HepG2 (cell line): Measurements from ENCODE around the gene TMEM116. TPM values are rescaled to one million over a fixed set of nuclear protein-coding genes. Genes with fewer than 3 reads are reported as not detected.
A peak's percentile ranks its signal among the peaks of the same experiment; 100 is the strongest.

ENCODE experiments used
- BORCS8-MEF2B ChIP-seq: sonication (generic); formaldehyde crosslinking; IDR thresholded peaks from 2 replicates; pipeline ENCODE4 v1.8.0; 2022; ENCODE audit warnings: mild to moderate bottlenecking, missing genetic modification reagents
- EED ChIP-seq: sonication (generic); formaldehyde crosslinking; IDR thresholded peaks from 2 replicates; pipeline ENCODE4 v1.5.0; 2020; ENCODE audit warnings: mild to moderate bottlenecking, missing genetic modification reagents
- HNRNPUL1 ChIP-seq: fragments of 200-400 bp; formaldehyde crosslinking; IDR thresholded peaks from 2 replicates; pipeline ENCODE4 v1.6.1; 2017; ENCODE audit warnings: low read depth, mild to moderate bottlenecking, low read length, moderate library complexity
- NKX3-1 ChIP-seq: sonication (generic); formaldehyde crosslinking; IDR thresholded peaks from 2 replicates; pipeline ENCODE4 v1.5.0; 2020; ENCODE audit warnings: missing genetic modification reagents
- RBAK ChIP-seq: sonication (generic); formaldehyde crosslinking; IDR thresholded peaks from 2 replicates; pipeline ENCODE4 v1.5.1; 2020; ENCODE audit warnings: mild to moderate bottlenecking, missing genetic modification reagents
- RBM22 ChIP-seq: fragments of 200-400 bp; formaldehyde crosslinking; optimal IDR thresholded peaks from 2 replicates; pipeline ENCODE3; 2017; ENCODE audit warnings: mild to moderate bottlenecking, low read length, moderate library complexity
- TP53 ChIP-seq: sonication (generic); formaldehyde crosslinking; conservative IDR thresholded peaks from 2 replicates; pipeline ENCODE4 v1.4.0; 2020; ENCODE audit warnings: missing genetic modification reagents
- ZNF530 ChIP-seq: sonication (generic); formaldehyde crosslinking; IDR thresholded peaks from 2 replicates; pipeline ENCODE4 v1.5.0; 2020; ENCODE audit warnings: low read depth, mild to moderate bottlenecking, missing genetic modification reagents
- ZNF547 ChIP-seq: sonication (generic); formaldehyde crosslinking; IDR thresholded peaks from 2 replicates; pipeline ENCODE4 v1.5.1; 2020; ENCODE audit warnings: mild to moderate bottlenecking, missing genetic modification reagents
- ZNF652 ChIP-seq: IDR thresholded peaks from 2 replicates; pipeline ENCODE4 v1.6.1; 2016; ENCODE audit warnings: low read depth, borderline replicate concordance
- ZNF7 ChIP-seq: IDR thresholded peaks from 2 replicates; pipeline ENCODE4 v1.6.1; 2016; ENCODE audit warnings: missing biosample characterization, missing genetic modification reagents
- ZNF724P ChIP-seq: sonication (generic); formaldehyde crosslinking; IDR thresholded peaks from 2 replicates; pipeline ENCODE4 v1.8.0; 2022; ENCODE audit warnings: missing genetic modification reagents, borderline replicate concordance
- ZNF775 ChIP-seq: sonication (generic); formaldehyde crosslinking; IDR thresholded peaks from 2 replicates; pipeline ENCODE4 v1.4.0; 2020; ENCODE audit warnings: missing genetic modification reagents, mild to moderate bottlenecking, moderate library complexity, borderline replicate concordance
- ZNF839 ChIP-seq: sonication (generic); formaldehyde crosslinking; IDR thresholded peaks from 2 replicates; pipeline ENCODE4 v1.4.0; 2020; ENCODE audit warnings: missing genetic modification reagents, mild to moderate bottlenecking, borderline replicate concordance
- ZNF850 ChIP-seq: sonication (generic); formaldehyde crosslinking; conservative IDR thresholded peaks from 2 replicates; pipeline ENCODE4 v1.9.0; 2021; ENCODE audit warnings: mild to moderate bottlenecking, missing genetic modification reagents
- polyA plus RNA-seq, 8 experiments: library from polyadenylated mRNA; depleted of rRNA in 3 of 8; stranded (reverse) in 7 of 8; unstranded in 1 of 8; fragments of >200 nt; fragmentation: Illumina TruSeq in 4 of 8; extraction: Trizol in 4 of 8; gene quantifications; 2 replicates each; pipeline versions ENCODE4 v1.2.1 to v1.2.3, GENCODE V29; 2011 to 2016; ENCODE audit warnings: low read depth in 4 of 8, missing spikeins in 1 of 8, mixed read lengths in 1 of 8; ENCODE audit not compliant: insufficient read depth in 1 of 8
- total RNA-seq, 5 experiments: library from RNA; depleted of rRNA; stranded (reverse); fragments of >200 nt; fragmentation: Illumina TruSeq; extraction: Trizol; gene quantifications; 2 replicates each; pipeline ENCODE4 v1.2.3, GENCODE V29; 2016; ENCODE audit warnings: low read depth in 1 of 5
- TF ChIP-seq, protein P1 (sequence below): sonication (generic); formaldehyde crosslinking; IDR thresholded peaks from 2 replicates; pipeline ENCODE4 v1.4.0; 2020; ENCODE audit warnings: mild to moderate bottlenecking, missing genetic modification reagents
- TF ChIP-seq, protein P2 (sequence below): sonication (generic); formaldehyde crosslinking; IDR thresholded peaks from 2 replicates; pipeline ENCODE4 v1.4.0; 2020; ENCODE audit warnings: low read depth, missing genetic modification reagents
- TF ChIP-seq, protein P3 (sequence below): sonication (generic); formaldehyde crosslinking; IDR thresholded peaks from 2 replicates; pipeline ENCODE4 v1.5.0; 2020; ENCODE audit warnings: missing genetic modification reagents
- TF ChIP-seq, protein P4 (sequence below): sonication (generic); formaldehyde crosslinking; IDR thresholded peaks from 2 replicates; pipeline ENCODE4 v1.4.0; 2020; ENCODE audit warnings: missing genetic modification reagents

The TMEM116 gene
- total and polyA plus RNA-seq, 2 of the 13 experiments (the other 11 are each of a cell fraction or from before 2014, with no cell fraction given), result 14.0 to 17.8 TPM

DNA sequence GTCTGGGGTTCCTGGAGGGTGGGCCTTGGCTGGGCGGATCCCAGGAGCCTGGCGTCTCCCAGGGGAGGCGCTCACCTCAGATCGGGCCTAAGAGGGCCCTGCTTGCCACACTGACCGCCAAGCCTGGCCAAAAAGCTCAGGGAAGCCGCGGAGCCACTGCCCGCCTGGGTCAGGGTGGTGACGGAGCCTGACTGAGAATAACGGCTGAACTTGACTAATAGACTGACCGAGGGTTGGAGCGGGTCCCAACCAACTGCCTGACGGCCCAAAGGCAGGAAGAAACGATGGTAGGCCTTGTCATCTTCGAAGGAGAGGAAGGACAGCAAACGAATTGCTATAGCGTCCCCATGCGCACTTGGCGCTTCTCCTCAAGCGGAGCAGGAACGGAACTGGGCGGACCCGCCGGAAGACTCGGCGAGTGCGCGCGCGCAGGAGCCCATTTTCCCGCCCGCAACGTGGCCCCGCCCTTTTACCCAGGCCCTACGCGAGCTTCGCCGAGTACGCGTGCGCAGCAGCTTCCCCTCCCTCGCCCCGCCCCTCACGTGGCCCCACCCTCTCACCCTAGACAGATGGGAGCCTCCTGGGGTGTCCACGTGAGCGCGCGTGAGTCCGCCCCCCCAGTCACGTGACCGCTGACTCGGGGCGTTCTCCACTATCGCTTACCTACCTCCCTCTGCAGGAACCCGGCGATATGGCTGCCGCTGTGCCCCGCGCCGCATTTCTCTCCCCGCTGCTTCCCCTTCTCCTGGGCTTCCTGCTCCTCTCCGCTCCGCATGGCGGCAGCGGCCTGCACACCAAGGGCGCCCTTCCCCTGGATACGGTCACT lies at the start of gene TMEM116, which contains the start of gene ERP29 (continued):
- TF ChIP-seq HNRNPUL1, result no peak
- TF ChIP-seq NKX3-1, result peak; percentile 92; the same call in 1 of the 2 replicates
- no peak for TF ChIP-seq EED (CRISPR knock-in tag)
- TF ChIP-seq ZNF724P (CRISPR knock-in tag), result 0 out of 2 replicates have a peak, but pooled peaks have one; percentile 33
- TF ChIP-seq, protein P1, sequence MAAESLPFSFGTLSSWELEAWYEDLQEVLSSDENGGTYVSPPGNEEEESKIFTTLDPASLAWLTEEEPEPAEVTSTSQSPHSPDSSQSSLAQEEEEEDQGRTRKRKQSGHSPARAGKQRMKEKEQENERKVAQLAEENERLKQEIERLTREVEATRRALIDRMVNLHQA (CRISPR knock-in tag), result no peak
- TF ChIP-seq BORCS8-MEF2B (CRISPR knock-in tag), result peak; percentile 59; the same call in 1 of the 2 replicates
- no peak for TF ChIP-seq ZNF7
- TF ChIP-seq, protein P2, sequence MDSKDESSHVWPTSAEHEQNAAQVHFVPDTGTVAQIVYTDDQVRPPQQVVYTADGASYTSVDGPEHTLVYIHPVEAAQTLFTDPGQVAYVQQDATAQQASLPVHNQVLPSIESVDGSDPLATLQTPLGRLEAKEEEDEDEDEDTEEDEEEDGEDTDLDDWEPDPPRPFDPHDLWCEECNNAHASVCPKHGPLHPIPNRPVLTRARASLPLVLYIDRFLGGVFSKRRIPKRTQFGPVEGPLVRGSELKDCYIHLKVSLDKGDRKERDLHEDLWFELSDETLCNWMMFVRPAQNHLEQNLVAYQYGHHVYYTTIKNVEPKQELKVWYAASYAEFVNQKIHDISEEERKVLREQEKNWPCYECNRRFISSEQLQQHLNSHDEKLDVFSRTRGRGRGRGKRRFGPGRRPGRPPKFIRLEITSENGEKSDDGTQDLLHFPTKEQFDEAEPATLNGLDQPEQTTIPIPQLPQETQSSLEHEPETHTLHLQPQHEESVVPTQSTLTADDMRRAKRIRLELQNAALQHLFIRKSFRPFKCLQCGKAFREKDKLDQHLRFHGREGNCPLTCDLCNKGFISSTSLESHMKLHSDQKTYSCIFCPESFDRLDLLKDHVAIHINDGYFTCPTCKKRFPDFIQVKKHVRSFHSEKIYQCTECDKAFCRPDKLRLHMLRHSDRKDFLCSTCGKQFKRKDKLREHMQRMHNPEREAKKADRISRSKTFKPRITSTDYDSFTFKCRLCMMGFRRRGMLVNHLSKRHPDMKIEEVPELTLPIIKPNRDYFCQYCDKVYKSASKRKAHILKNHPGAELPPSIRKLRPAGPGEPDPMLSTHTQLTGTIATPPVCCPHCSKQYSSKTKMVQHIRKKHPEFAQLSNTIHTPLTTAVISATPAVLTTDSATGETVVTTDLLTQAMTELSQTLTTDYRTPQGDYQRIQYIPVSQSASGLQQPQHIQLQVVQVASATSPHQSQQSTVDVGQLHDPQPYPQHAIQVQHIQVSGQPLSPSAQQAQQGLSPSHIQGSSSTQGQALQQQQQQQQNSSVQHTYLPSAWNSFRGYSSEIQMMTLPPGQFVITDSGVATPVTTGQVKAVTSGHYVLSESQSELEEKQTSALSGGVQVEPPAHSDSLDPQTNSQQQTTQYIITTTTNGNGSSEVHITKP (CRISPR knock-in tag), result 0 out of 2 replicates have a peak, but pooled peaks have one; percentile 14
- TF ChIP-seq ZNF839 (CRISPR knock-in tag), result no peak; the same call in 1 of the 2 replicates
- TF ChIP-seq, protein P3, sequence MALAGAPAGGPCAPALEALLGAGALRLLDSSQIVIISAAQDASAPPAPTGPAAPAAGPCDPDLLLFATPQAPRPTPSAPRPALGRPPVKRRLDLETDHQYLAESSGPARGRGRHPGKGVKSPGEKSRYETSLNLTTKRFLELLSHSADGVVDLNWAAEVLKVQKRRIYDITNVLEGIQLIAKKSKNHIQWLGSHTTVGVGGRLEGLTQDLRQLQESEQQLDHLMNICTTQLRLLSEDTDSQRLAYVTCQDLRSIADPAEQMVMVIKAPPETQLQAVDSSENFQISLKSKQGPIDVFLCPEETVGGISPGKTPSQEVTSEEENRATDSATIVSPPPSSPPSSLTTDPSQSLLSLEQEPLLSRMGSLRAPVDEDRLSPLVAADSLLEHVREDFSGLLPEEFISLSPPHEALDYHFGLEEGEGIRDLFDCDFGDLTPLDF, result peak; percentile 99
- 0 out of 2 replicates have a peak, but pooled peaks have one; percentile 16 for TF ChIP-seq RBAK (CRISPR knock-in tag)
- TF ChIP-seq ZNF850 (CRISPR knock-in tag), result no peak
- TF ChIP-seq, protein P4, sequence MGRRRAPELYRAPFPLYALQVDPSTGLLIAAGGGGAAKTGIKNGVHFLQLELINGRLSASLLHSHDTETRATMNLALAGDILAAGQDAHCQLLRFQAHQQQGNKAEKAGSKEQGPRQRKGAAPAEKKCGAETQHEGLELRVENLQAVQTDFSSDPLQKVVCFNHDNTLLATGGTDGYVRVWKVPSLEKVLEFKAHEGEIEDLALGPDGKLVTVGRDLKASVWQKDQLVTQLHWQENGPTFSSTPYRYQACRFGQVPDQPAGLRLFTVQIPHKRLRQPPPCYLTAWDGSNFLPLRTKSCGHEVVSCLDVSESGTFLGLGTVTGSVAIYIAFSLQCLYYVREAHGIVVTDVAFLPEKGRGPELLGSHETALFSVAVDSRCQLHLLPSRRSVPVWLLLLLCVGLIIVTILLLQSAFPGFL (CRISPR knock-in tag), result 0 out of 2 replicates have a peak, but pooled peaks have one; percentile 53
- no peak for TF ChIP-seq RBM22
- TF ChIP-seq ZNF652, result no peak
- no peak for TF ChIP-seq ZNF775 (CRISPR knock-in tag)
- TF ChIP-seq TP53 (CRISPR knock-in tag), result no peak; the same call in none of the 2 replicates
- peak; percentile 77; the same call in 1 of the 2 replicates for TF ChIP-seq ZNF547 (CRISPR knock-in tag)
- TF ChIP-seq ZNF530 (CRISPR knock-in tag), result no peak; the same call in 1 of the 2 replicates
